Measurements from ENCODE around the gene C10orf90.
A peak's percentile ranks its signal among the peaks of the same experiment; 100 is the strongest.

Gene C10orf90

GRCh38 chr10:126599949-126600682, 70.4 kb downstream of the C10orf90 start:
- Histone ChIP-seq H2AFZ (ENCODE audit: low read depth, low read length, severe bottlenecking) (no peak overlapping the region), H3K27me3 (ENCODE audit: low read length) (0 out of 2 replicates have a peak, but pooled peaks cover 3% of the 10 kb centered on the region), H4K20me1 (ENCODE audit: low read depth, low read length) (no peaks in the 10 kb centered on the region), H3K27ac (ENCODE audit: low read depth, low read length) (no peak overlapping the region), H3F3A (ENCODE audit: insufficient read depth) (no peaks in the 10 kb centered on the region), H3K9ac (ENCODE audit: low read length) (no peak overlapping the region), H3K36me3 (ENCODE audit: low read length) (no peaks in the 10 kb centered on the region), H3K9me2 (replicated peaks; ENCODE audit: insufficient read depth, low read length) (no peaks in the 10 kb centered on the region), H3K9me3 (ENCODE audit: insufficient read depth, low read length) (no peaks in the 10 kb centered on the region), H3K4me2 (ENCODE audit: low read depth, low read length, poor library complexity, severe bottlenecking) (no peak overlapping the region), H3K79me2 (ENCODE audit: insufficient read depth, low read length) (no peaks in the 10 kb centered on the region), H3K4me3 (ENCODE audit: insufficient read depth, low read length, poor library complexity, severe bottlenecking) (no peak overlapping the region)
- TF ChIP-seq EZH2phosphoT487 (conservative IDR thresholded peaks at IDR 0.05; ENCODE audit: low read length), result no peak
- TF ChIP-seq, protein P1, sequence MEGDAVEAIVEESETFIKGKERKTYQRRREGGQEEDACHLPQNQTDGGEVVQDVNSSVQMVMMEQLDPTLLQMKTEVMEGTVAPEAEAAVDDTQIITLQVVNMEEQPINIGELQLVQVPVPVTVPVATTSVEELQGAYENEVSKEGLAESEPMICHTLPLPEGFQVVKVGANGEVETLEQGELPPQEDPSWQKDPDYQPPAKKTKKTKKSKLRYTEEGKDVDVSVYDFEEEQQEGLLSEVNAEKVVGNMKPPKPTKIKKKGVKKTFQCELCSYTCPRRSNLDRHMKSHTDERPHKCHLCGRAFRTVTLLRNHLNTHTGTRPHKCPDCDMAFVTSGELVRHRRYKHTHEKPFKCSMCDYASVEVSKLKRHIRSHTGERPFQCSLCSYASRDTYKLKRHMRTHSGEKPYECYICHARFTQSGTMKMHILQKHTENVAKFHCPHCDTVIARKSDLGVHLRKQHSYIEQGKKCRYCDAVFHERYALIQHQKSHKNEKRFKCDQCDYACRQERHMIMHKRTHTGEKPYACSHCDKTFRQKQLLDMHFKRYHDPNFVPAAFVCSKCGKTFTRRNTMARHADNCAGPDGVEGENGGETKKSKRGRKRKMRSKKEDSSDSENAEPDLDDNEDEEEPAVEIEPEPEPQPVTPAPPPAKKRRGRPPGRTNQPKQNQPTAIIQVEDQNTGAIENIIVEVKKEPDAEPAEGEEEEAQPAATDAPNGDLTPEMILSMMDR (IDR thresholded peaks at IDR 0.05; ENCODE audit: insufficient read depth, low read length, poor library complexity, severe bottlenecking), result no peak

- Histone ChIP-seq H3K4me3 (ENCODE audit: insufficient read depth, low read length, poor library complexity, severe bottlenecking) (no peak overlapping the region), H3F3A (ENCODE audit: insufficient read depth) (no peaks in the 10 kb centered on the region), H3K79me2 (ENCODE audit: insufficient read depth, low read length) (no peaks in the 10 kb centered on the region), H3K36me3 (ENCODE audit: low read length) (no peaks in the 10 kb centered on the region), H4K20me1 (ENCODE audit: low read depth, low read length) (no peaks in the 10 kb centered on the region), H3K9me2 (replicated peaks; ENCODE audit: insufficient read depth, low read length) (no peaks in the 10 kb centered on the region), H2AFZ (ENCODE audit: low read depth, low read length, severe bottlenecking) (no peak overlapping the region), H3K27me3 (ENCODE audit: low read length) (0 out of 2 replicates have a peak, but pooled peaks cover 3% of the 10 kb centered on the region), H3K9ac (ENCODE audit: low read length) (no peak overlapping the region), H3K9me3 (ENCODE audit: insufficient read depth, low read length) (no peaks in the 10 kb centered on the region), H3K4me2 (ENCODE audit: low read depth, low read length, poor library complexity, severe bottlenecking) (no peak overlapping the region), H3K27ac (ENCODE audit: low read depth, low read length) (no peak overlapping the region)
- no peak for TF ChIP-seq EZH2phosphoT487 (conservative IDR thresholded peaks at IDR 0.05; ENCODE audit: low read length)
- TF ChIP-seq, protein P1 (IDR thresholded peaks at IDR 0.05; ENCODE audit: insufficient read depth, low read length, poor library complexity, severe bottlenecking), result peak; percentile 34
These were observed 72.5 kb downstream of the C10orf90 start for GRCh38 chr10:126598009-126598408.

DNA sequence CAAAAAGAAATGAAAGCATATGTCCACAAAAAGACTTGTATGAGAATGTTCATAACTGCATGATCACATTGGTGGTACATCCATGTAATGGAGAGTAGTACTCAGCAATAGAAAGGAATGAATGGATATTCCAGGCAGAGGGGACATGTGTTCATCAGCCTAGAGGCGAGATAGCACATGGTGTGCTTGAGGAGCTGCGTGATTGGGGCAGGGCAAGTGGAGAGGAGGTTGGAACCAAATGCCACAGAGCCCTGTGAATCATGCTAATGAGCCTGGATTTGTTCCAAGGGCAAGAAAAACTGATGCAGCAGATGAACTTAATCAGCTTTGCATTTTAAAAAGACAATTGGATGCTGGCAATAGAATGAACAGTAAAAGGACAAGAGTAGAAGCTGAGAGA, 73.3 kb downstream of the C10orf90 start:
- no peaks in the 10 kb centered on the region for H3K79me2 ChIP-seq (ENCODE audit: insufficient read depth, low read length)
- no peak overlapping the region for H3K9ac ChIP-seq (ENCODE audit: low read length)
- no peaks in the 10 kb centered on the region for H3K9me2 ChIP-seq (replicated peaks; ENCODE audit: insufficient read depth, low read length)
- H3F3A ChIP-seq (ENCODE audit: insufficient read depth), result no peaks in the 10 kb centered on the region
- 0 out of 2 replicates have a peak, but pooled peaks cover 3% of the 10 kb centered on the region for H3K27me3 ChIP-seq (ENCODE audit: low read length)
- no peaks in the 10 kb centered on the region for H4K20me1 ChIP-seq (ENCODE audit: low read depth, low read length)
- no peaks in the 10 kb centered on the region for H3K9me3 ChIP-seq (ENCODE audit: insufficient read depth, low read length)
- no peaks in the 10 kb centered on the region for H3K36me3 ChIP-seq (ENCODE audit: low read length)
- H2AFZ ChIP-seq (ENCODE audit: low read depth, low read length, severe bottlenecking), result no peak overlapping the region
- TF ChIP-seq, protein P1 (IDR thresholded peaks at IDR 0.05; ENCODE audit: insufficient read depth, low read length, poor library complexity, severe bottlenecking), result no peak
- TF ChIP-seq EZH2phosphoT487 (conservative IDR thresholded peaks at IDR 0.05; ENCODE audit: low read length), result no peak
- H3K27ac ChIP-seq (ENCODE audit: low read depth, low read length), result no peak overlapping the region
- H3K4me3 ChIP-seq (ENCODE audit: insufficient read depth, low read length, poor library complexity, severe bottlenecking), result no peak overlapping the region
- H3K4me2 ChIP-seq (ENCODE audit: low read depth, low read length, poor library complexity, severe bottlenecking), result no peak overlapping the region

All from SU-DHL-6 (cell line).